AG04450 (cell line): ENCODE data around the gene EN1. TPM values are rescaled to one million over a fixed set of nuclear protein-coding genes. Genes with fewer than 3 reads are reported as not detected.

Source experiments
- CTCF ChIA-PET: fragments of 300-600, 350-600 bp; formaldehyde crosslinking; extraction: SDS; loops from one replicate; lab custom pipeline; 2022; ENCODE audit warnings: antibody characterized with exemption, inconsistent platforms; lab: Charles Lee
- POLR2A ChIA-PET: fragments of 350-600 bp; formaldehyde crosslinking; extraction: SDS; loops from one replicate; lab custom pipeline; 2021; ENCODE audit warnings: antibody characterized with exemption, inconsistent platforms; lab: Yijun Ruan, JAX
- DNase-seq: peaks from one replicate; pipeline ENCODE4 v3.0.0-alpha.2; 2011; ENCODE audit warnings: low read depth, low spot score
- H3K27ac ChIP-seq: one replicate; pipeline ENCODE4 v1.5.1; 2012; ENCODE audit warnings: low read depth, low read length, control low read depth
- H3K27me3 ChIP-seq: one replicate; pipeline ENCODE4 v1.6.0; 2012; ENCODE audit warnings: low read length; ENCODE audit not compliant: control insufficient read depth, insufficient read depth
- H3K4me3 ChIP-seq: 2 replicates; pipeline ENCODE4 v1.5.1; 2011; ENCODE audit warnings: mild to moderate bottlenecking, low read depth, low read length, control low read depth
- H3K9me3 ChIP-seq: 2 replicates; pipeline ENCODE4 v1.5.1; 2012; ENCODE audit warnings: low read length; ENCODE audit not compliant: control insufficient read depth, insufficient read depth
- polyA plus RNA-seq: library from polyadenylated mRNA; depleted of rRNA; stranded (reverse); fragments of >200 nt; gene quantifications from 2 replicates; pipeline ENCODE4 v1.2.3, GENCODE V29; 2011
- TF ChIP-seq, protein P1 (sequence below): IDR thresholded peaks from 2 replicates; pipeline ENCODE4 v1.5.1; 2011; ENCODE audit warnings: low read depth, low read length, control low read depth, inconsistent platforms

Gene EN1
- polyA plus RNA-seq, 1 experiment: not detected

- H3K4me3 ChIP-seq: no peak overlapping the region
- ChIA-PET POLR2A (no interaction called here), CTCF (no interaction called here)
- H3K27me3 ChIP-seq: peaks cover 2% of the 10 kb centered on the region
- H3K27ac ChIP-seq: no peak overlapping the region
- TF ChIP-seq, protein P1, sequence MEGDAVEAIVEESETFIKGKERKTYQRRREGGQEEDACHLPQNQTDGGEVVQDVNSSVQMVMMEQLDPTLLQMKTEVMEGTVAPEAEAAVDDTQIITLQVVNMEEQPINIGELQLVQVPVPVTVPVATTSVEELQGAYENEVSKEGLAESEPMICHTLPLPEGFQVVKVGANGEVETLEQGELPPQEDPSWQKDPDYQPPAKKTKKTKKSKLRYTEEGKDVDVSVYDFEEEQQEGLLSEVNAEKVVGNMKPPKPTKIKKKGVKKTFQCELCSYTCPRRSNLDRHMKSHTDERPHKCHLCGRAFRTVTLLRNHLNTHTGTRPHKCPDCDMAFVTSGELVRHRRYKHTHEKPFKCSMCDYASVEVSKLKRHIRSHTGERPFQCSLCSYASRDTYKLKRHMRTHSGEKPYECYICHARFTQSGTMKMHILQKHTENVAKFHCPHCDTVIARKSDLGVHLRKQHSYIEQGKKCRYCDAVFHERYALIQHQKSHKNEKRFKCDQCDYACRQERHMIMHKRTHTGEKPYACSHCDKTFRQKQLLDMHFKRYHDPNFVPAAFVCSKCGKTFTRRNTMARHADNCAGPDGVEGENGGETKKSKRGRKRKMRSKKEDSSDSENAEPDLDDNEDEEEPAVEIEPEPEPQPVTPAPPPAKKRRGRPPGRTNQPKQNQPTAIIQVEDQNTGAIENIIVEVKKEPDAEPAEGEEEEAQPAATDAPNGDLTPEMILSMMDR: no peak
- no peak for DNase-seq
- no peaks in the 10 kb centered on the region for H3K9me3 ChIP-seq
Measured at GRCh38 chr2:118875318-118875717, 27.9 kb upstream of the EN1 start.

- ChIA-PET POLR2A (no interaction called here), CTCF (no interaction called here)
Measured at GRCh38 chr2:118874324-118874723, 26.9 kb upstream of the EN1 start.

DNA sequence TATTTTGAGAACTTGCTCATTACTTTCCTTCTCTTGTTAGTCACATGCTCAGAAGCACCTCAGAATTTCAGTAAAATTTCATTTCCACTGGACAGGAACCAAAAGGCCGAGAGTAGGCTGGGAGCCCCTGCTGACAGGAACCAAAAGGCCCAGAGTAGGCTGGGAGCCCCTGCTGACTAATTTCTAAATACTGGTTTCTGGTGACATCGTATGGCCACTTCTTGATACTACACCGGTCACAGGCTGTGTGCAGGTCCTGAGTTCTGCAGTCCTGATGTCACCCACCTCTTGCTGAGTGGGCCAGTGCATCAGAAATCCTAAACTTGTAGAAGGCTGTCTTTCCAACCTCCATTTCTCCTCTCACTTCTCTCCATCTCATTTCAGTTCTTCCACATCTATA lies 17.7 kb upstream of the EN1 start:
- POLR2A ChIA-PET: no interaction called here
- peaks cover 26% of the 10 kb centered on the region for H3K27me3 ChIP-seq
- CTCF ChIA-PET: interaction anchor here (1.0 to 2.5 kb wide), 6 partner anchors 10 to 832 kb away, joined by 3 to 9 read pairs (median 4); no protein-coding TSS in a partner anchor
- no peaks in the 10 kb centered on the region for H3K9me3 ChIP-seq
- no peak for DNase-seq
- TF ChIP-seq, protein P1: peak; percentile 56
- no peak overlapping the region for H3K27ac ChIP-seq
- no peak overlapping the region for H3K4me3 ChIP-seq

More at GRCh38 chr2:118874324-118874723, 26.9 kb upstream of the EN1 start:
- Histone ChIP-seq H3K27me3 (peaks cover 2% of the 10 kb centered on the region), H3K27ac (no peak overlapping the region), H3K4me3 (no peak overlapping the region), H3K9me3 (no peaks in the 10 kb centered on the region)
- TF ChIP-seq, protein P1: no peak
- DNase-seq: no peak

DNA sequence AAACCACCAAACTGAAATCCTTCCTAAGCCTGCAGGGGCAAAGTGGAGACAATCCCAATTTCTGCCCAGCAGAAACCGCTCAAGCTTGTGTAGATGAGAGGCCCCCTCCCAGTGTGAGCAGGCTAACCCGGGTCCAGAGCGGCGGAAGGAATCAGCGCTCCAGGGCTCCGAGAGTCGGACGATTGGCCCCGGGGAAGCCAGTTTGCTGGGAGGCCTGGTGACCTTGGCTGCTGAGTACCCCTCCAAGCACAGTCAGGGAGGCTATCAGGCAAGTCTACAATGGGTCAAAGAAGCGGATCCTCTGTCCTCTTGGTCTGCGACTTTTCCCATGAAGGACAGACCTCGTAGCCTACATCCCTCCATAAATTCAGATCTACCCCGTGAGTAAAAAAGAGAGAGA lies 16.8 kb upstream of the EN1 start:
- peaks cover 35% of the 10 kb centered on the region for H3K27me3 ChIP-seq

DNA sequence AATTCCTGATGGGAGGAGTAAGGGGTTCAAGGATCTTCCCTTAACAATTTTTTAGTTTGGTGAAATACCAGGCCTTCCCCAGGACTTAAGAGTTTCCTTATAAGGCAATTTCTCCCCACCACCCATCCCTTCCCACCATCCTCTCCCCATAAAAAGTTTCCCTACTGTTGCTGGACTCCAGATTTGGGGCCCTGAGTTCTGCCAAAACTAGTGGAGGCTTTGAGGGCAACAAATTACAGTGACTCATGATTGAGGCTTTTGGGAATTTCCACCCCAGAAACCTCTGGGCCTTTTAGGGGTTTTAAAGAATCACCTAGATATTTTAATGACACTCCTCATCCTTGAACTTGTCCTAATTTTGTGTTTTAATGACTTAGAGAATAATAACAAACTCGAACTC lies 14.3 kb upstream of the EN1 start:
- ChIA-PET CTCF (interaction anchor here (1.1 kb wide), 1 partner anchor 323 kb away, joined by 3 read pairs; no protein-coding TSS in a partner anchor), POLR2A (no interaction called here)
- TF ChIP-seq, protein P1: no peak
- H3K27ac ChIP-seq: no peak overlapping the region
- no peak for DNase-seq
- peaks cover 2% of the 10 kb centered on the region; the same call in 1 of the 2 replicates for H3K9me3 ChIP-seq
- no peak overlapping the region for H3K4me3 ChIP-seq
- H3K27me3 ChIP-seq: peaks cover 59% of the 10 kb centered on the region

More for the DNA sequence above, 16.8 kb upstream of the EN1 start:
- CTCF ChIA-PET: interaction anchor here (1.0 to 2.5 kb wide), 6 partner anchors 9 to 831 kb away, joined by 3 to 9 read pairs (median 4); no protein-coding TSS in a partner anchor
- POLR2A ChIA-PET: no interaction called here
- H3K9me3 ChIP-seq: no peaks in the 10 kb centered on the region
- no peak overlapping the region for H3K27ac ChIP-seq
- DNase-seq: no peak
- TF ChIP-seq, protein P1: no peak
- no peak overlapping the region for H3K4me3 ChIP-seq
